T-helper 2 cell treated with Interferon-gamma antibody and Interleukin-4, amounts not matched to agents 100 ng/mL and 5 ng/mL, for 36 hours (primary cell): ENCODE measurements around the gene MAPRE3. TPM values are rescaled to one million over a fixed set of nuclear protein-coding genes. Genes with fewer than 3 reads are reported as not detected.

Experiments used
- intact Hi-C: fragments of 100-400 bp; cut with micrococcal nuclease; formaldehyde crosslinking; loops from one replicate; pipeline ENCODE4 v1.15.1; 2023
- total RNA-seq: library from RNA; stranded (reverse); gene quantifications from 2 replicates; pipeline ENCODE4 v1.2.3, GENCODE V29; 2022

The MAPRE3 gene
- total RNA-seq, 1 donor from 2014 or later, result 1.2 TPM

GRCh38 chr2:27010139-27010538 lies 39.7 kb downstream of the MAPRE3 start:
- intact Hi-C loops, result no loop called here

- intact Hi-C loops, result no loop called here
Observed at GRCh38 chr2:27013738-27014137, 43.3 kb downstream of the MAPRE3 start.

GRCh38 chr2:27014771-27015433 lies 44.5 kb downstream of the MAPRE3 start:
- intact Hi-C loops, result loop anchor here (5.0 kb wide), 1 partner anchor 168 kb away; the partner anchor contains the start of gene DPYSL5

- intact Hi-C loops, result loop anchor here (1.0 to 5.0 kb wide), 2 partner anchors 56 to 170 kb away; partner anchors contain the start of gene DPYSL5
Observed at GRCh38 chr2:27016801-27017325, 46.4 kb downstream of the MAPRE3 start.

- intact Hi-C loops, result loop anchor here (5.0 kb wide), 1 partner anchor 171 kb away; the partner anchor contains the start of gene DPYSL5
Observed at GRCh38 chr2:27018142-27018541, 47.7 kb downstream of the MAPRE3 start.

- intact Hi-C loops, result loop anchor here (5.0 kb wide), 1 partner anchor 172 kb away; the partner anchor contains the start of gene DPYSL5
Observed at GRCh38 chr2:27019459-27019858, 49.0 kb downstream of the MAPRE3 start.

GRCh38 chr2:27019931-27020855 lies 49.8 kb downstream of the MAPRE3 start:
- intact Hi-C loops, result loop anchor here (5.0 kb wide), 1 partner anchor 173 kb away; the partner anchor contains the start of gene DPYSL5

- intact Hi-C loops, result no loop called here
Observed at GRCh38 chr2:27021253-27022049, 51.0 kb downstream of the MAPRE3 start.

GRCh38 chr2:27023740-27024139 lies 53.3 kb downstream of the MAPRE3 start:
- intact Hi-C loops, result no loop called here

GRCh38 chr2:27024188-27024587 lies 53.8 kb downstream of the MAPRE3 start:
- intact Hi-C loops, result no loop called here

- intact Hi-C loops, result no loop called here
Observed at GRCh38 chr2:27024812-27025211, 54.4 kb downstream of the MAPRE3 start.

GRCh38 chr2:27025281-27025800 lies 54.9 kb downstream of the MAPRE3 start:
- intact Hi-C loops, result no loop called here

GRCh38 chr2:27025861-27026851 lies 55.7 kb downstream of the MAPRE3 start:
- intact Hi-C loops, result no loop called here

- intact Hi-C loops, result no loop called here
Observed at GRCh38 chr2:27027211-27027651, 56.8 kb downstream of the MAPRE3 start.

GRCh38 chr2:27029051-27029450 lies 58.6 kb downstream of the MAPRE3 start:
- intact Hi-C loops, result no loop called here

GRCh38 chr2:27032495-27033252 lies 62.2 kb downstream of the MAPRE3 start, which contains the start of gene TMEM214:
TMEM214 (plus strand) TSS chr2:27032965; CDS start chr2:27033016, 51 bp downstream.
- intact Hi-C loops, result loop anchor here (1.0 to 2.0 kb wide), 4 partner anchors 18 to 246 kb away; partner anchors contain the start of genes CENPA and OST4

- intact Hi-C loops, result loop anchor here (2.0 kb wide), 1 partner anchor 247 kb away; the partner anchor contains the start of gene CENPA
Observed at GRCh38 chr2:27033253-27033852, 62.9 kb downstream of the MAPRE3 start.

GRCh38 chr2:27038012-27038411 lies 67.6 kb downstream of the MAPRE3 start:
- intact Hi-C loops, result no loop called here
